Fibroblast of skin of left quadriceps (primary cell): Measurements from ENCODE around the gene SMARCA2.
A peak's percentile ranks its signal among the peaks of the same experiment; 100 is the strongest.

ENCODE experiments used
- DNase-seq, 2 experiments: peaks; one replicate each; pipeline ENCODE4 v3.0.0-alpha.2; 2013; ENCODE audit warnings: low read depth in 2 of 2

Gene SMARCA2

DNA sequence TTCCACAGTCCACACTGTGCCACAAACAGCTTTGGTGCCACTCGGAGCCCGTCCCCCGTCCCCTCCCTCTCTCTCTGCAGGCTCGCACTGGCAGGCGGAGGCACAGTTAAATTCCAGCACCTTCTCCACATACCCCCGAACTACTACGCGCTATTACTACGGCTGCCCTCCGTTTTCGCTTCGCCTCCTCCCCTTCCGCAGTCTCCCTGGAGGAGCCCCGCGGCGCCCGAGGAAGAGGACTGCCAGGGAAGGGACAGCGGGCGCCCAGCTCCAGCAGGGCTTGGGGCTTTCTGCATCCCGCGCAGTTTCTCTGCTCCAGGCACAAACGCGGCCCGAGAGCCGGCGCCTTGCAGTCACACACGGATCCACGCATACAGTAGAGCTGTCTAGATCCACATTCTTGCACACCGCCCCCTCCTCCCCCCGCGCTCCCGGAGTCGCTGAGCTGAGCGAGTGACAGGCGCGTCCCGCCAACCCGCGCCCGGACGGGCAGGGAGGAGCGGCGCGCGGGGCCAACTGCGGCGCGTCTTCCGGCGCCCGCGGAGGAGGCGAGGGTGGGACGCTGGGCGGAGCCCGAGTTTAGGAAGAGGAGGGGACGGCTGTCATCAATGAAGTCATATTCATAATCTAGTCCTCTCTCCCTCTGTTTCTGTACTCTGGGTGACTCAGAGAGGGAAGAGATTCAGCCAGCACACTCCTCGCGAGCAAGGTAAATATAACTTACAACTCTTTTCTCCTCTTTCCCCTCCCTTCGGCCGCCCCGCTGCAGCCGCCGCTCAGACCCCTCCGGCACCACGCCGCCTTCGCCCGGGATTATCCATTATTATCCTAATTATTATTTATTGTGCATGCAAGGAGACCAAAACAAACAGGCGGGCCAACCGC lies at the start of gene SMARCA2:
Gene SMARCA2 (plus strand): TSS at position 652 of the 885 bp plus-strand sequence. CDS start 13,676 bp downstream, outside the sequence.
- DNase-seq, result peak; percentile 95

DNA sequence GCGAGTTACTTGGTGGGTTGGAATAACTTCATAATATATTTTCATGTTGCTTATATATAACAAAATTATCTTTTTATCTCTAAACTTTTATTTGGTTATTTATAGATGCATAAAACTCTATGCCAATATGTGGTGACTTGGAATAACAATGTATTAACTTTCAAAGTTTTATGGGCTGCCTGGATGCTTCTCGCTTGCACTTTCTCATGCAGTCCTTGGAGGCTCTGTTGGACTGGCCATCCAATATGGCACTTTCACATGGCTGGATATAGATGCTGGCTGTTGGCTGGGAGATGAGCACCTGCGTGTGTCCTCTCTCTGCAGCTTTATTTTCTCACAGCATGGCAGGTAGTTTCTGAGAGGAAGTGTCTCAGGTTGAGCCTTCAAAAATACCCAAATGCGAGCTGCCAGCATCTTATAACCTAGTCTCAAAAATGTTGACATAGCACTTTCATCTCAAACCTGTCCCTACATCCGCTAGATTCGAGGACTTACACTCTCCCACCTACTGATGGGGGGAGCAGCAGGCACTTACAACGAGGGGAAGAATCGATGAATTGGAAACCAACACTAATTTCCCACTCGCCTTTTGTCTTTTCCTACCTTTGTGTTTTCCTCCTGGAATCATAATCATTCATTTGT lies 48.3 kb upstream of the SMARCA2 start:
- no peak for DNase-seq

GRCh38 chr9:1969160-1969559 lies 46.0 kb upstream of the SMARCA2 start:
- no peak for DNase-seq

DNA sequence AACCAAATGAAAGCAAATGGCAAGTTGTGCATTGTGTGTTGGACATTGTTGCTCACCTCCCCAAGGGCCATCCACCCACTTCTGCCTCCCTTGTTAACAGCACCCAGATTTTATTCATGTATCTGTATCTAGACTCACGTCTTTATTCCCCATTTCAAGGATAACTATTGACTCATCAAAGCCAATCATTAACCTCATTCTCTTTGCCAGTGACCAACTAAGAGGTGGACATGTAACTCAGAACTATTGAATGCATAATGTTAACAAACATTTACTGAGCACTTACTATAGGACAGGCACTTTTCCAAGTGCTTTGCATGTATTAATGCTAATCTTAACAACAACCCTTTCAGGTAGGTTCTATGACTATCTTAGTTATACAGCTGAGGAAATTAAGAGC lies 45.2 kb upstream of the SMARCA2 start:
- no peak for DNase-seq

- DNase-seq, result no peak
Measured at GRCh38 chr9:1972672-1973071, 42.5 kb upstream of the SMARCA2 start.

DNA sequence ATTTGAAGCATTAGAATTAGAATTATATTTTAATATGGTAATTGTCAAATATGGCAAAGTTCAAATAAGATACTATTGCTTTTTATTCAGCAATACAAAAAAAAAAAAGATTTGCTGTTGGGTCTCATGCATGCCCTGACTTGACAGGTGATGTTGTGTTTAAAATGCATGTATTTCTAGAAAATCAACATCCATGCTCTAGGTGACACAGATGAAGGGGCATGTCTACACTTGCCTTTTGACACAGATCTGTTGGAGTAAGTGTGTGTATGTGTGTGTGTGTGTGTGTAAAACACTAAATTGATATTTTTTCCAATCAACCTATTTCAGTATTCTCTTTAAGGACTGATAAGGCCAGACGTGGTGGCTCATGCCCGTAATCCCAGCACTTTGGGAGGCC lies 38.1 kb upstream of the SMARCA2 start:
- DNase-seq, result no peak

- DNase-seq, result peak; percentile 32
Measured at GRCh38 chr9:1978941-1979340, 36.2 kb upstream of the SMARCA2 start.

DNA sequence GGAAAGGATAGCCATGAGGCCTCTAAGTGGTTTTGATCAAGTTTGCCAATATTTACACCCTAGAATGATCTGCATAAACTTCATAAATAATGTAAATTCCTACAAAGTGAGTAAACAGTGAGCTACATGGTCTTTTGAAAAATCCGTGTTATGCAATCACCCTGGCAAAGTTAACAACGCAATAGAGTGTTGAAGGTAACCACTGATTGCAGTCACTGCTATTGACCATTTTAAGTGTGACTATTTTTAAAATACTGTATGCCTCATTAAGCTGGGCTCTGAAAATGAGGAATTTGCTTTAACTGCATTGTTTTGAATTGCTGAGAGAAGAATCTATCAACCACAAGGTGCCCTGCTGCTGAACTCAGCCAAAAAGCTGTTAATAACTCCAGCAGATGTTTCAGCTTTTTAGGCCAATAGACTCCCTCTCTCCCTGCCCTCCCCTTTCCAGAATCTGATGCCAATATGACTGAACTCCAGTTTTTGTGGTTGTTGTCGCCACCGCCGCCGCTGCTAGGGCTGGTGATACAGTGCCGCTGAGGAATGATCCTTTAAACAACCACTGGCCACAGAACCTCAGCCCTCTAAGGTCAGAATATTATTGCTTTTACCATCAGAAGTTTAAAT lies 35.3 kb upstream of the SMARCA2 start:
- peak; percentile 95 to 96 for DNase-seq

GRCh38 chr9:1980387-1980786 lies 34.8 kb upstream of the SMARCA2 start:
- DNase-seq, result no peak

DNA sequence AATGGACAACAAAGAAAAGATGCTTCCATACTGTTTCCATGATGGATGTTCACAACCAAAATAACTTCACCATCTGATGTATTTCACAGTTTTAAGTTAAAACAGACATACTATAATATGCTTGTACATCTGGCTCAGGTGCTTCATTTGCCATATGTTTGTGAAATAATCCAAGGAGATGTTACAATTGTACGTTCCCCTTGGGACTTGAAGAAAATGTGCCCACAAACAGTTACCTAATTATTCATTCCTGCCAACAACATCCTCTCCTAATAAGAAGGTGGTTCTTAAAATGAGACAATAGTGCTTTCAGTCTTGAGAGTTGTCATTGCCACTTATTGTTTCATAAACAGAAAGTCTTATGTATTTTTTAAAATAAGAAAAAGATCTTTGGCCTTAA lies 33.1 kb upstream of the SMARCA2 start:
- DNase-seq, result no peak

DNA sequence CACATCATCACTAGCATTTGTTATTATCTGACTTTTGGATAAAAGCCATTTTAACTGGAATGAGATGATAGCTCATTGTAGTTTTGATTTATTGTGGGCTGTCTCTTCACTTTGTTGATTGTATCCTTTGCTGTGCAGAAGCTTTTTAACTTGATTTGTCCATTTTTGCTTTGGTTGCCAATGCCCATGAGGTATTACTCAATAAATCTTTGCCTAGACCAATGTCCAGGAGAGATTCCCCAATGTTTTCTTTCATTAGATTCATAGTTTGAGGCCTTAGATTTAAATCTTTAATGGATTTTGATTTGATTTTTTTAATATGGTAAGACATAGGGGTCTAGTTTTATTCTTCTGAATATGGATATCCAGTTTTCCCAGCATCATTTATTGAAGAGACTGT lies 28.8 kb upstream of the SMARCA2 start:
- DNase-seq, result no peak

DNA sequence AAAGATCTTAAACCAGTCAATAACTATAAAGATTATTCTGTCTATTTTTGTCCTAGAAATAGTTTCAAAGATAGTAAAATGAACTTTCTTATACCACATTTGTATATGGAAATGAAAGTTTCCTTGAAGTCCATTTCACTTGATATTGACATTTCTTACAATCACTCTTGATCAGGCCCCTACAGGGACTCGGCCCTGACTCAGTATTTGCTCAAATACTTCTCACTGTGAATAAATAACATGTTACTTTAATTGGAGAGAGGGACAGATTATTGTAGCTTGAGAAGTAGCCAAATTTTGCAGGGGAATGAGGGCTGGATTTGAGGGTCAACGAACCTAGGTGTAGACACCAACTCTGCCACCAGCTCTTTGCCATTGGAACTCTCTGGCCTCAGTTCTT lies 25.6 kb upstream of the SMARCA2 start:
- no peak for DNase-seq

DNA sequence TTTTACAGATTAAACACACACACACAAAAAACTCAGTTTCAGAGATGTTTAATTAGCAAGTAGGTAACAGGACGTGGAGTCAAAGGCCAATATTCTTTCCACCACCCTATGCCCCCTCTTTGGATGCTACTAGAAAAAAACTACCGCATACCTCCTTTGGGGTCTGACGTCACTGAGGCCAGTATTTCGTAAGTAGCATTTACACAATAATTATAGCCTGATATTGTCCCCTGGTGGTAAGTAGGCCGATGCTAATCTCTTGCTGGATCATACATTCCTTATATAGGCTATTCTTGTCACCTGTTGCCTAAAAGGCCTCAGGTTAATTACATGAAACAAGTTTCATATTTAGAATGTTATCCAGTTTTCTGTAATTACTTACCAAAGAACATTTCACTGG lies 21.0 kb upstream of the SMARCA2 start:
- no peak for DNase-seq

GRCh38 chr9:1995084-1995483 lies 20.1 kb upstream of the SMARCA2 start:
- DNase-seq, result peak; percentile 61 to 62

- no peak for DNase-seq
Measured at GRCh38 chr9:1996156-1996555, 19.0 kb upstream of the SMARCA2 start.

DNA sequence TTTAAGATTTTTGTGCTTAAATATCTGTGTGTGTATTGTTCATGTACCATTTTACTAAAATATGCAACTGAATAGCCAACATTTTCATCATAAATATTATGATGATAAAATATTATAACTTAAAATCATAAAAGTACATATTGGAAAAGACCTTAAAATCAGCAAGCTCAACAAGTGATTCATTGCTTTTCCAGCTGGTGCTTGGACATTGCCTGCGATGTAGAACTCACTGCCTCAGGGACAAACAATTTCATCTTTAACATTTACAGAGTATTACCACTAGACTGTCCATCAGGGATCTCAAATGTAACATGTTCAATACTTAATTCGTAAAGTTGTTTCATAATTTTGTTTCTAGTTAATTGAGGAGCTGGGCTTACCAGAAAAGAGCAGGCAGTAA lies 17.5 kb upstream of the SMARCA2 start:
- no peak for DNase-seq

- DNase-seq, result no peak
Measured at GRCh38 chr9:1998111-1998510, 17.0 kb upstream of the SMARCA2 start.

DNA sequence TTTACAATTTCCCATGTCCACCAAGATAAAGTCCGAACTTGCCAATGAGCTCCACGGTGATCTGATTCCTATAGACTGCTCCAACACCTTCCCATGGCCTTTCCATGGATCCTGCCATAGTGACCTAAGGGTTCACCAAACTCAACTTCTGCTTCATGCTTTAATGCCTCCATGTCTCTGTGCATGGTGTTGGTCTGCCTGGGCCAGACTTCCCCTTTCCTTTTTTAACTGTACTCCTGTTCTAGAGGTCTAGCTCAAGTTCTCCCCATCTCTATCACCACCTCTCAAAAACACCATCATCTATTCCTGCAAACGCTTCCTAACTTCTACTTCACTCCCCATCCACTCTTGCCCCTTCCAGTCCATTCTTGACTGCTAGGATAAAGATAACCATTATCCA lies 14.8 kb upstream of the SMARCA2 start:
- DNase-seq, result no peak

DNA sequence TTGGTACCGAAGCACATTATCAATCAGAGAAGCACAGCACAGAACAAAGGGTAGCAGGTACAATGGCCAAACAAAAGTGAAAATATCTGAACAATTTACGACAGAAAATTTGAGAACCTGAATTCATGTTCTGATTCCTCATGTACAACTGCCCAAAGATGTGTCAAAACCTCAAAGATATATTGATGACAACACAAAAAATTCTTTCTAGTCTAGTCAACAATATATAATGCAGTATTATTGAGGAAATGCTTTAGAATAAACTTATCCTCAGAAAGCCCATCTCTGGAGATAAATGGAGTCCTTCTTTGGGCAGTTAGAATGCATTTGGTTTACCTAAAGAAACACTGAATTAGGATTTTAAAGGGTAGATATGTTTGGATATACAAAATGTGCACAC lies 6.8 kb upstream of the SMARCA2 start:
- DNase-seq, result no peak

- no peak for DNase-seq
Measured at GRCh38 chr9:2012347-2012746, 2.8 kb upstream of the SMARCA2 start.

DNA sequence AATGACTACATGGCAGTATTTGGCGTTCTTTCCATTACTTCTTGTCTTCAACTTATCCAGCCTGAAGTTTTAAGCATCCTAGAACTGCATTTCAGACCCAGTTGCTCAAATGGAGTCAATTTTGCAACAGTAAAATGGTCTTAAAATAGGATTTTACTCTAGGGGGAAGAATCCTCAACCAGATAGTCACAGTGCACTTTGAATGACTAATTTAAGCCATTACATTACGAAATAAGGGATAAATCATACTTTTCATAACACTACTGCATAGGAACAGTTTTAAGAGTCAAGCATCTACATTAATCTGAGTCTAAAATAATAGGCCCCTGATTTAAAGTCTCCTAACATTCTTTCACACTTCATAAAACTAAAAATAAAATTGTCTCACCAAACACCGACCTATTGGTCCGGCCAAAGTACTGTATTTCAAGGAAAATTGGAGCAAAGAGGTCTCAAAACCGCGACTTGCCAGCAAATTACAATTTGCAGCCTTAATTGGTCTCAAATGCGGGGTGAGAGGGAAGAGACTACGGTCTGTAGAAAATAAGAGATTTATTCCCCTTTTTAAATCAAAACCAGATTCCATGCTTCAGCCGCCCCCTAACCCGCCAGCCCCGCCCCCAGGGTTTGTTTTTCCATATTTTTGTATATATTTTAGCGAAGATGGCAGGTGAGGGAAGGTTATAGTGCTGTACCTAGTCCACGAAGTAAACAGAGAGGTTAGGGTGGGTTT lies 1.2 kb upstream of the SMARCA2 start:
- DNase-seq, result peak in 1 of 2 experiments; percentile 52
